Measurements from ENCODE around the gene CTXN1.

CTXN1 gene

GRCh38 chr19:7917267-7918061 is 8.5 kb downstream of the CTXN1 start:
- 0 out of 2 replicates have a peak overlapping the region, but pooled peaks have one; percentile 4 for H3K4me3 ChIP-seq (ENCODE audit: low read depth, low read length)
- ChIA-PET POLR2A (interaction anchor here (0.6 to 2.2 kb wide), 7 partner anchors 9 to 518 kb away, joined by 3 to 9 read pairs (median 5); partner anchors contain the start of genes ELAVL1, MAP2K7 and TIMM44), CTCF (interaction anchor here (0.5 to 2.5 kb wide), 13 partner anchors 9 to 1847 kb away, joined by 3 to 21 read pairs (median 3); partner anchors contain the start of genes CTXN1 and TIMM44)
- peaks cover 0 to 10% of the 10 kb centered on the region in 2 experiments; a peak in 2 of 3 replicates for H3K36me3 ChIP-seq (ENCODE audit: control insufficient read depth in 2 of 2, insufficient read depth in 1 of 2, low read length in 2 of 2)
- H3K9me3 ChIP-seq (ENCODE audit: control insufficient read depth, insufficient read depth, low read depth, low read length): no peaks in the 10 kb centered on the region
- H3K4me1 ChIP-seq (ENCODE audit: control insufficient read depth, insufficient read depth, low read length): peaks cover 3% of the 10 kb centered on the region; the same call in 1 of the 2 replicates
- no peak overlapping the region; the same call in 1 of the 2 replicates for H3K27ac ChIP-seq (ENCODE audit: extremely low read depth, low read depth, low read length)
- TF ChIP-seq GLI4 (tag by site-specific recombination; IDR thresholded peaks at IDR 0.05): no peak
- TF ChIP-seq ZBTB1 (tag by site-specific recombination; IDR thresholded peaks at IDR 0.05): no peak
- no peak for TF ChIP-seq ZNF155 (tag by site-specific recombination; IDR thresholded peaks at IDR 0.05)
- no peak for TF ChIP-seq ZNF19 (tag by site-specific recombination; IDR thresholded peaks at IDR 0.05; ENCODE audit: low read depth)
- no peak for TF ChIP-seq KLF10 (tag by site-specific recombination; IDR thresholded peaks at IDR 0.05)
- no peak for TF ChIP-seq ZNF16 (tag by site-specific recombination; IDR thresholded peaks at IDR 0.05; ENCODE audit: low read depth)
- no peak for TF ChIP-seq ZNF621 (tag by site-specific recombination; IDR thresholded peaks at IDR 0.05)
- TF ChIP-seq ZNF18 (tag by site-specific recombination; IDR thresholded peaks at IDR 0.05): no peak
- TF ChIP-seq CTCF (tag by site-specific recombination; IDR thresholded peaks at IDR 0.05): peak; percentile 78
- TF ChIP-seq ZNF274 (IDR thresholded peaks at IDR 0.05; ENCODE audit: low read length): no peak
- TF ChIP-seq ZNF274 (tag by site-specific recombination; IDR thresholded peaks at IDR 0.05; ENCODE audit: borderline replicate concordance): no peak
- peak; percentile 67; the same call in 1 of the 2 replicates for TF ChIP-seq ZSCAN30 (tag by site-specific recombination; IDR thresholded peaks at IDR 0.05)
- TF ChIP-seq ZNF521 (tag by site-specific recombination; IDR thresholded peaks at IDR 0.05): no peak
- TF ChIP-seq ZNF518A (tag by site-specific recombination; conservative IDR thresholded peaks at IDR 0.05; ENCODE audit: low read depth): no peak
- TF ChIP-seq AEBP2 (tag by site-specific recombination; IDR thresholded peaks at IDR 0.05; ENCODE audit: borderline replicate concordance): no peak
- TF ChIP-seq ZNF112 (tag by site-specific recombination; IDR thresholded peaks at IDR 0.05): no peak
- TF ChIP-seq ZNF426 (tag by site-specific recombination; IDR thresholded peaks at IDR 0.05): no peak
- TF ChIP-seq ZNF37A (tag by site-specific recombination; IDR thresholded peaks at IDR 0.05): no peak
- TF ChIP-seq ZNF596 (tag by site-specific recombination; IDR thresholded peaks at IDR 0.05): no peak
- 0 out of 2 replicates have a peak, but pooled peaks have one; percentile 31 for TF ChIP-seq ZNF76 (tag by site-specific recombination; IDR thresholded peaks at IDR 0.05; ENCODE audit: borderline replicate concordance, low read depth)
- TF ChIP-seq SCRT1 (tag by site-specific recombination; IDR thresholded peaks at IDR 0.05; ENCODE audit: borderline replicate concordance): no peak
- no peak for TF ChIP-seq ZNF623 (tag by site-specific recombination; IDR thresholded peaks at IDR 0.05)
- 0 out of 2 replicates have a peak, but pooled peaks have one; percentile 27 for TF ChIP-seq KLF17 (tag by site-specific recombination; IDR thresholded peaks at IDR 0.05)
- no peak for TF ChIP-seq ZBTB6 (tag by site-specific recombination; IDR thresholded peaks at IDR 0.05)
- TF ChIP-seq ZNF133 (tag by site-specific recombination; IDR thresholded peaks at IDR 0.05): no peak
